Measurements from ENCODE around the gene NAT10.

The NAT10 gene

DNA sequence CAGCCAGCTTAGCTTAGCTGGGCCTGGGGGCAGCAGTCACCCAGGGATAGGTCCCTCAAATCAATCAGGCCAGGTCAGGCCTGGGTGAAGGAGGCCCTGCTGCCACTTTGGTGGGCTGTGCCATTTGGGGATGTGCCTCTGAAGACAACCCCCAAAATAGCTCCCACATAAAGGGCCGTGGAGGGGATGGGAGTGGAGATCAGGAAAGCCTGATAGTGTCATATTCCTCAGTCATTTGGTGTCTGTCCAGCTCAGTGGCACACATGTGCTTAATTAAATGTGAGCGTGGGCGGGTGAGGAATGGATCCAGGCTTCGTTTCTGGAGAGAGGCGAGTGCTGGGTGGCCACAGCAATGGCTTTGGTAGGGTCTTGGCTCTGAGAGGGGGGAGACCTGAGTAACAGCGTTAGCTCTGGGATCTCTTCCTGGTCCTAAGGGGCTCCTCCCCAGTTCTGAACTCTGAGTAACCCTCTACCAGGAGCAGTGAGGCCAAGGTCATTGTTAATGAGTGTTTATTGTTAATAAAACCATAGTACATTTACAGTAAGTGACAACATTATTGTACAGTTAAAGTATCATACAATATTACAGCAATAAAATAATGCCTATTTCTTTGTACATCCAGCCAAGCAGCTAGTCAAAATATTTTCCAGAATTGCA is 45.2 kb downstream of the NAT10 start:
- DNase-seq = no peak

DNA sequence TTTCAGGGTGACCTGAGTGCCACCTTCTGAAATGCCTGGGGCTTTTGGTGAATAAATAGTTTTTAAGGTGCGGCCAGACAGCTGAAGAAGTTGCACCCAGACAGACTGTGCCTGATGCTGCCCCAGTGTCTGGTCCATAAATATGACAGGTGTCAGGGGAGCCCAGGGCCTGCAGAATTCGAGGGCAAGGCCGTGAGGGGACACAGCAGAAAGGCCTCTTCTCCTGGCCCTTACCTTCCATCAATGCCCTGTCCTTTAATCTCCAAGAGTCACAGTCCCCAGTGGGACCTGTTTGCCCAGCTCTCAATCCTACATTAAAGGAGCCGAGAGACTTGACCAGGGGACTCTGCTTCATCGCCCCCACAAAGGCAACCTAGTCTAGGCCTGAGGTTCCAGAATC is 45.7 kb downstream of the NAT10 start:
- DNase-seq = no peak

DNA sequence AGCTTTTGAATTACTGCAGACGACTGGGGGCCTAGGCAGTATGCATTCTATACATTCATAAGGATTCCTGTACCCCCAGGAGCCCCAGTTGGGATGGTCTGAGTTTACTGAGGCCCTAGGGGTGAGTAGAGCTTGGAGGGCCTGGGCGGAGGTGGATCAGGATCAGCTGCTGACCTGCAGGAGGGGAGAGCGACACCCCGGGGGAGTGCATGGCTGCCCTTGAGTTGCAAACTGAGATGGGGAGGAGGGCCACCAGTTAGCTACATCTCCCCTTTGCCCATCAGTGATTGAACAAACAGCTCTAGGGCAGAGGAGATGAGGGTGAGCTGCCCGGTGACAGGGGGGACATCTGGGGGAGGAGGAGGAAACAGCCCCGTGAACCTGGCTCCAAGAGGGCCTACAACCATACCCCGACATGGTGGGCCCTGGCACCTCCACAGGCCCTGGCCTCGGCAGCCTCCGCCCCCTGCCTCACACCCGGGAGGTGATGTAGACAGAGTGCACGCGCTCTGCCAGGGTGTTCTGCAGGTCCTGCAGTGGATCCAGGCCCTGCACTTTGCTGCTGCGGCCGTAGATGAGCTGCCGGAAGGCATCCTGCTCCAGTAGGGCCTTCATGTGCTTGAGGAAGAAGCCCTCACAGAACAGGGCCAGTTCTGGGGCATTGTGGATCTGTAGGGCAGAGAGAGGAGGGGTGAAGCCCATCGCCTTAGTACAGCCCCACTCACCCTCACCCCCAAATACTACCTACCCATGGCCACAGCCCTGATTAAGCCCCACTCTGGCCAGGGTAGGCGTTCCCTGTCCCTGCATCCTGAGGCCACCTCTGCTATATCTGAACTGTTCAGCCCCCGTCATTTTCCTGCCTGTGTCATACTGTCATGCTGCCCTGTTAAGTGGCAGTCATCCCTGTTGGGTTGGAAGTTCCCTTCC is 46.8 kb downstream of the NAT10 start:
- no peak for DNase-seq

GRCh38 chr11:34154059-34154875 is 48.8 kb downstream of the NAT10 start:
- DNase-seq = no peak

GRCh38 chr11:34155057-34155756 is 49.8 kb downstream of the NAT10 start:
- DNase-seq = no peak

- DNase-seq = no peak
Observed at GRCh38 chr11:34155757-34156062, 50.3 kb downstream of the NAT10 start.

DNA sequence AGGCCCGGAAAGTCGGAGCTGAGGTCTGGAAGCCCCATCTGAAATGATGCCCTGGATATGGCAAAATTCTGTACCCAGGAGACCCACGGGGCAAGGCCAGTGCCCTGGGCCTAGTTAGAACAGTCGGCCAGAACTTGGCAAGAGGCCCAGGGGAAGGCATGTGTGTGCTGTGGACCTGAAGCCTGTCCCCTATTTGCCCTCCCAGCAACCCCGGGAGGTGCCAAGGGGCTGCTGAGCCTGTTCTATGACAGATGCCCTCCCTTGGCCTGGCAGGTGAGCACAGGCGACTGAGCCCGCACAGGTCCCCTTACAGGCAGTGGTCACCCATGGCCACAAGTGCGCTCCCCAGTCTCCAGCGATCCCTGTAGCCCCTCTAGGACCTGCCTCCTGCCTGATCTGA is 51.7 kb downstream of the NAT10 start:
- no peak for DNase-seq

DNA sequence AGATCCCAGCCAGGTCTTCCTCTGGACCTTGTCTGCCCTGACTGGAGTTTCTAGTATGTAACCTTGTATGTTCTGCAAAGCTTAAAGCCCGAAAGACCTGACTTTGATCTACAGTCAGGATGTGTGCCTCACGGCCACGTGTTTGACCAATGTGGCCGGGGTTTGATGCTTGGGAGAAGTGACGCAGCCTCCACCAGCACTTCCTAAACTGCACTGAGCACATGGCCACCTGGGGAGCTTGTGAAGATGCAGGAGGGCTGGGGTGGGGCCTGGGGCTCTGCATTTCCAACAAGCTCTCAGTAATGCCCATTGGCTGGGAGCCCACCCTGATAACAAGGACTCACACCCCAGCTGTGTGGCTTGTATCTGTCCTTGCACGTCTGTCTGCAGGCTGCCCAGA is 53.2 kb downstream of the NAT10 start:
- no peak for DNase-seq

DNA sequence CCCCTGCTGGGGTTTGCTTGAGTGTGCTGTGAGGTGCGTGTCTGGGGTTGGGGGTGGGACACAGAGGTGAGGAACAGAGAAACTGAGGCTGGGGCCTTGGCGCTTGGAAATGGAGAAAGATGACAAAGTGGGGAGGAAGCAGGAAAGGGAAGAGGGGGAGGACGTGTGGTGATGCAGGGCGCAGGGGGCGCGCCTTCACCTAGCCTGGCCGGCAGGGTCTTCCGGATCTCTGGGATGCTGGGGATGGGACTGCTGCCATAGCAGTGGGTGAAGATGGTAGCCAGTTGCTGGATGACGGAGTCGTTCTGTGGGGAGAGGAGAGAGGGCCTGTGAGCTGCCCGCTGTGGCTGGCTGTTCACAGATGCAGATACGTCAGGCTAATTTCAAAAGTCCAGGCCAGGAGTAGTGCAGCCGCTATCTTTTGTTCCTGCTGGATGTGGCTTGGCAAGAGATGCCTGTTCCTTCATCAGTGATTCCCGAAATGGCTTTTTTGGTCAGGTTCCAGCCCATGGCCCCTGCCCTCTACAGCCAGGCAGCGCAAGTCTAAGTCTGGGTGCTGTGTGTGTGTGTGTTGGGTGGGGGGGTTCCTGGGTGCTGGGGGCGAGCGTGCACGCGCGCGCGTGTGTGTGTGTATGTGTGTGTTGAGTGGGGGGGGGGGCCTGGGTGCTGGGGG is 54.8 kb downstream of the NAT10 start:
- DNase-seq = no peak

- DNase-seq = no peak
Observed at GRCh38 chr11:34160791-34161190, 55.4 kb downstream of the NAT10 start.

- no peak for DNase-seq
Observed at GRCh38 chr11:34161361-34161760, 55.9 kb downstream of the NAT10 start.

GRCh38 chr11:34161812-34162492 is 56.5 kb downstream of the NAT10 start:
- DNase-seq = peak; percentile 15

GRCh38 chr11:34162493-34162820 is 57.0 kb downstream of the NAT10 start:
- no peak for DNase-seq

- DNase-seq = no peak
Observed at GRCh38 chr11:34162856-34163255, 57.4 kb downstream of the NAT10 start.

DNA sequence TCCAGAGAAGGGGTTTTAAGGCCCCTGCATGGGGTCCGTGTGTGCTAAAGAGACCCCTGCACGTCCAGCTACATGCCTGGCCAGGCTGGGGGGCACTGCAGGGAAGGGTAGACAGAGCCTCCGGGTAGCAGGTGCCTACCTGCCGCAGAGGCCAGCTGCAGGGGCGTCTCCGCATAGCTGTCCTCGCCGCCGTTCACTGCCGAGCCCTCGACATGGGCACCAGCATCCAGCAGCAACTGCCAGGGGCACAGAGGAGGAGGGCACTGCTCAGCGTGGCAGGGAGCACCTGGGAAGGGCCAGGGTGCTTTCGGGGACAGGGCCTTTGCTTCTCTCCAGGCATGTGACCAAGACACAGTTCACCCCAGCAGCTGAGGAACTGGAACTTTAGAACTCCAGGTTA is 59.7 kb downstream of the NAT10 start:
- no peak for DNase-seq

DNA sequence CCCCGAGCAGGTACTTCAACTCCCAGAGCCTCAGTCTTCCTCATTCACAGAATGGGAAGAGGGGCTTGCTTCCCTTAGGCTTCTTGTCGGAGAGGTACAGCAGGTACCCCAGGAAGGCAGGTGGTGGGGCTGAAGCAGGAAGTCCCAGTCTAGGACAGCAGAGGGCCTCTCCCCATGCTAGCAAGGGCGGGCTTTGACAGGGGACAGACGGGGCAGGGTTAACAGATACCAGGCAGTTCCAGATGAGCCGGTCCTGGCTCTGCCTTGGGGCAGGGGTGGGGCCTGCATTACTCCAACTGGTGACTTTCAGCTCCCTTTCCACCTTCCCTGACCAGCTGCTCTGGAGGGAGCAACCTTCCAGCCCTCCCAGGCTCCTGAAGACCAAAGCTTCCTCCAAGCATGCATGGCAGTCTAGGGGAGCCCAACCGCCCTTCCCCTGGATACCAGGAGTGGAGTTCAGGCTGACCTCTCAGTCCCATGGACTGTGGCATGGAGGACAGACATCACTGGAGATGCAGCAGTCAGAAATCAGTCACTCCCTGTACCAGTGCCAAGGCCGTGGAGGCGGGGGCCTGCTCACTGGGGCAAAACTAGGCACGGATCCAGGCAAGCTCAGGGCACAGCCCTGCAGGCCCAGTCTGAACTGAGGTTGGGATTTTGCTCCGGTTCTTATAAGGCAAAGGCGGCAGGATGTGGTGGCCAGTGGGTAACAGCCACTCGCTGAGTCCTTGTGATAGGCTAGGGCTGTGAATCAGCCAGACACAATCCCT is 60.5 kb downstream of the NAT10 start:
- DNase-seq = no peak

DNA sequence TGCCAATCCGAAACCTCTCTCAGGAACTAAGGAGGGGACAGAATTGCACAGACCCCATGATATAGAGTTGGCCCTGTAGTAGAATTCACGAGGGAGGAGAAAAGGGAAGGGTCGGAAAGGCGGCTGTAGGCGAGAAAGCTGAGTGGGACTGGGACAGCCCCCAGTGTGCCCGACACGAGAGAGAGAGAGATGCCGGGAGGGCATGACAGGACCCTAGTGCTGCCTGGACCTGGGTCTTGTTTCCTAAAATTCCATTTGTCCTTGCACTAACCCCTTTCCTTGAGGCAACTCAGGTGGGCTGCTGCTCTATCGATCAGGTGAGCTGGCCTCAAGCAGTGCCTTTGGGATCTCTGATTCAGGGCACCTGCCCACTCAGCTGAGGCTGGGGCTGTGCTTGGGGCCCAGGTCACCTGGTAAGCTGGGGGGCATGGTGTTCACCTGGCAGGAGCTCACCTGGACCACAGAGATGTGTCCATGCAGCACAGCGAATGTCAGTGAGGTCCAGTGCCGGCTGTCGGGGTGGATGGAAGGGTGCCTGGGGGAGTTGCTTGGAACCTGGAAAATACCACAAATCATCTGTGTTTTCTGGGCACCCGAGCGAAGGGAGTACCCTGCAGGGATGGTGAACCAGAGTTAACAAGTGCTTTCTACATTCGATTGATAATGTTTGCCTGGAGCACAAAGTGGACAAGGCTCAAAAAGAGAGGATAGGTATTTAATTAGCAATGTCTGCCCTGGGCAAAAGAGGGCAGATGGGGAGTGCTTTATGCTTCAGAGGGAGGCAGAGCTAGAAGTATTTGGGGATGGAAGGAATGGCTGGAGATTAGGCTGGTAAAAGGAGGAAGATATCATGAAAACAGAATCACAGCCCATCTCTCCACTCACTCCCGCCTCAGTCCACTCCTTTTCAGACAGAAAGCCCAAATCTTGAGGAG is 61.6 kb downstream of the NAT10 start:
- DNase-seq = no peak

DNA sequence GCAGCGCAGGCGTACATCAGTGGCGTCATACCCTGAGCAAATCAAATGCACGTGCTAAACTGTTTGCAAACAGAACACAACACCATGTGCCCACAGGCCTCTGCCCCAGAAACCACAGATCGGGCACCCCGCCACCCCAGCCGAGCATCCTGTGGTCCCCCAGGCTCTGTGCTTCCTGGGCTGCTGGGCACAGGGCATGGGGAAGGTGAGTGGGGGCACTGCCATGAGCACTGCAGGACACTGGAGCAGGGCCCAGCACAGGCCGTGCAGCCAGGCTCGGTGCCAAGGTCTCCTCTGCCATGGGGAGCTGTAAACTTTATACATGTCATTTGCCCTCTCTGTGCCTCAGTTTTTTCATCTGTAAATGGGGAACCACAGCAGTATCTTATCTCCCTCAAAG is 62.5 kb downstream of the NAT10 start:
- DNase-seq = no peak

DNA sequence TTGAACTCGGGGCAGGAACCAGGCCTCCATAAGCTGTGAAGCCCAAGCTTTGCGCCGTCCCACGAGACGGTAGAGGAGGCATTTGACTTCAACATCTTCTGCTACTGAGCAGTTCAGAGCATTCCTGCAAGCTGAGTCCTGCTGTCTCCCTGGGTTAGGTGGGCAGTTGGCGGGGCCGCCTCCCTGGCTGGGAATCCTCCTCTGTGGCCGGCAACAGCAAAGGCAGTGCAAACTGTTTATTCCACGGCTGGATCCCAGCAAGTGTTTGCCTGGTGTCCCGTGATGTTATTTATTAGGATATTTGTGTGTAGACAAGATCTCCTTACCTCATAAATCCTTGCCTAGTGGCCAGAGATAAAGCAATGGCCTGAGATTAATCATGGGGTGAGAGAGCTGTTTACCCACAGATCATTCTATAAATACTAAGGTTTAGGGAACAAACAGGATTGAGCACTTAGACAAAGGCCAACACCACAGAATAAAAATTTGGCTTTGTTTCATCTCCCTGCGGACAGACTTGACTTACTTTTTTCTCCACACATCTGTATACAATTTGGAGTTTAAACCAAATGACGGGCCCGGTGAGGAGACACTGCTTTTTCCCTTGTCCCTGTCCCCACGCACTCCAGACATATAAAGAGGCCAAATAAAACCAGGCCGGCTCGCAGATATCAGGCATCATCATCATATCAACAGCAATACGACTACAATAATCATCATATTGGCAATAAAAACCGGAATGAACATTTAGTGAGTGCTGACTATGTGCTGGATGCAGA is 63.4 kb downstream of the NAT10 start:
- DNase-seq = no peak

Data from CD4-positive, alpha-beta T cell treated with Interleukin-6 for 4 hours (primary cell).